C4-2B (cell line): ENCODE measurements around the gene PTPN23.

Experiments
- H3K27ac ChIP-seq: fragments of 450-650 bp; 2 replicates; pipeline ENCODE4 v1.5.1; 2017
- CTCF ChIP-seq: fragments of 450-650 bp; conservative IDR thresholded peaks from 2 replicates; pipeline ENCODE4 v1.5.1; 2017; ENCODE audit warnings: mild to moderate bottlenecking
- ZFX ChIP-seq: fragments of 450-650 bp; IDR thresholded peaks from 2 replicates; pipeline ENCODE4 v1.6.1; 2017

PTPN23 gene

GRCh38 chr3:47407237-47407636, 26.4 kb downstream of the PTPN23 start:
- no peak for TF ChIP-seq CTCF
- no peak for TF ChIP-seq ZFX
- H3K27ac ChIP-seq, result no peak overlapping the region

GRCh38 chr3:47407896-47408838, 27.3 kb downstream of the PTPN23 start:
- TF ChIP-seq ZFX (no peak), CTCF (no peak)
- H3K27ac ChIP-seq, result no peak overlapping the region

- TF ChIP-seq ZFX (no peak), CTCF (no peak)
Measured at GRCh38 chr3:47408839-47409229, 28.0 kb downstream of the PTPN23 start.

GRCh38 chr3:47409284-47409683, 28.5 kb downstream of the PTPN23 start:
- no peak overlapping the region for H3K27ac ChIP-seq
- TF ChIP-seq CTCF, result no peak
- TF ChIP-seq ZFX, result no peak

More at GRCh38 chr3:47408839-47409229, 28.0 kb downstream of the PTPN23 start:
- H3K27ac ChIP-seq, result no peak overlapping the region

- no peak overlapping the region for H3K27ac ChIP-seq
- TF ChIP-seq CTCF, result no peak
- no peak for TF ChIP-seq ZFX
Measured at GRCh38 chr3:47409688-47410416, 29.0 kb downstream of the PTPN23 start.

GRCh38 chr3:47410417-47410720, 29.5 kb downstream of the PTPN23 start:
- TF ChIP-seq ZFX (no peak), CTCF (no peak)
- H3K27ac ChIP-seq, result no peak overlapping the region
